ENCODE results near the gene PCDH9. TPM values are rescaled to one million over a fixed set of nuclear protein-coding genes. Genes with fewer than 3 reads are reported as not detected.

Gene PCDH9
- total RNA-seq, 1 donor from 2014 or later = 10.4 TPM

GRCh38 chr13:66847541-66847940 lies 382.6 kb downstream of the PCDH9 start:
- Mint-ChIP-seq H3K4me3 (ENCODE audit: unreplicated experiment) (no peak overlapping the region), H3K27me3 (ENCODE audit: low read depth, unreplicated experiment) (no peaks in the 10 kb centered on the region)
- no peaks in the 10 kb centered on the region for H3K36me3 ChIP-seq (ENCODE audit: insufficient read depth, low read length)

DNA sequence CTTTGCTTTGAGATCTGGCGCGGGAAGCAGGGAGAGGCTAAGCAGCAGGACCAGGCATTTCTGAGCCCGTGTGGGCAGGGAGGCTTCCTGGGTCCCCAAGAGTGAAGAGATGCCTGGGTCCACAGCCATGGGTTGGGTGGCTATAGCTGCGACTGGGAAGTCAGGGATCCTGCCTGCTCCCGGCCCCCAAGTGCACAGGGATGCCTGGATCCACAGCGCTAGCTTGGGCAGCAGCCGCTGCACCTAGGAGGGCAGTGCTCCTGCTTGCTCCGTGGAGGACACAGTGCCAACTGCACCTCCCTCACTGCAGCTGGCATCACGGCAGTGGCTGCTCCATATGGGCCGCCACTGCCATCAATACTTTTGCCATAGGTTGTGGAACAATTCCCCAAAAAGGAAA lies 384.7 kb downstream of the PCDH9 start:
- Histone ChIP-seq H3K36me3 (ENCODE audit: insufficient read depth, low read length) (no peaks in the 10 kb centered on the region), H3K9me3 (ENCODE audit: insufficient read depth, low read depth, low read length) (no peaks in the 10 kb centered on the region), H3K4me1 (ENCODE audit: insufficient read depth, low read length) (no peaks in the 10 kb centered on the region), H2AFZ (ENCODE audit: low read depth, low read length) (no peak overlapping the region), H4K20me1 (ENCODE audit: insufficient read depth, low read length) (no peaks in the 10 kb centered on the region), H3K79me2 (ENCODE audit: insufficient read depth, low read length) (no peaks in the 10 kb centered on the region), H3K27ac (ENCODE audit: low read depth, low read length) (no peak overlapping the region), H3K4me3 (ENCODE audit: insufficient read depth, low read depth, low read length) (no peak overlapping the region), H3K27me3 (ENCODE audit: insufficient read depth, low read length) (no peaks in the 10 kb centered on the region), H3K4me2 (ENCODE audit: low read length) (no peak overlapping the region), H3K9ac (ENCODE audit: low read length) (no peak overlapping the region)
- Mint-ChIP-seq H3K4me1 (ENCODE audit: low read depth, unreplicated experiment) (no peaks in the 10 kb centered on the region), H3K27me3 (ENCODE audit: low read depth, unreplicated experiment) (no peaks in the 10 kb centered on the region), H3K36me3 (ENCODE audit: low read depth, unreplicated experiment) (no peaks in the 10 kb centered on the region), H3K27ac (ENCODE audit: unreplicated experiment) (no peak overlapping the region), H3K9me3 (ENCODE audit: unreplicated experiment) (no peaks in the 10 kb centered on the region), H3K4me3 (ENCODE audit: unreplicated experiment) (no peak overlapping the region)
- no peak for DNase-seq (ENCODE audit: low read depth)
- TF ChIP-seq CTCF (IDR thresholded peaks at IDR 0.05; ENCODE audit: insufficient read depth, low read depth, low read length) = no peak
- TF ChIP-seq EZH2 (IDR thresholded peaks at IDR 0.05; ENCODE audit: insufficient read depth, low read length) = no peak
- FAIRE-seq = no peak

More at GRCh38 chr13:66847541-66847940, 382.6 kb downstream of the PCDH9 start:
- DNase-seq (ENCODE audit: low read depth) (no peak), FAIRE-seq (no peak)
- Histone ChIP-seq H4K20me1 (ENCODE audit: insufficient read depth, low read length) (no peaks in the 10 kb centered on the region), H3K9me3 (ENCODE audit: insufficient read depth, low read depth, low read length) (no peaks in the 10 kb centered on the region), H3K27ac (ENCODE audit: low read depth, low read length) (no peak overlapping the region), H3K9ac (ENCODE audit: low read length) (no peak overlapping the region), H3K27me3 (ENCODE audit: insufficient read depth, low read length) (no peaks in the 10 kb centered on the region), H3K4me2 (ENCODE audit: low read length) (no peak overlapping the region), H3K79me2 (ENCODE audit: insufficient read depth, low read length) (no peaks in the 10 kb centered on the region), H2AFZ (ENCODE audit: low read depth, low read length) (no peak overlapping the region), H3K4me3 (ENCODE audit: insufficient read depth, low read depth, low read length) (no peak overlapping the region), H3K4me1 (ENCODE audit: insufficient read depth, low read length) (no peaks in the 10 kb centered on the region)
- Mint-ChIP-seq H3K36me3 (ENCODE audit: low read depth, unreplicated experiment) (no peaks in the 10 kb centered on the region), H3K27ac (ENCODE audit: unreplicated experiment) (no peak overlapping the region), H3K9me3 (ENCODE audit: unreplicated experiment) (no peaks in the 10 kb centered on the region), H3K4me1 (ENCODE audit: low read depth, unreplicated experiment) (no peaks in the 10 kb centered on the region)
- TF ChIP-seq EZH2 (IDR thresholded peaks at IDR 0.05; ENCODE audit: insufficient read depth, low read length) (no peak), CTCF (IDR thresholded peaks at IDR 0.05; ENCODE audit: insufficient read depth, low read depth, low read length) (no peak)

- no peak overlapping the region for H3K4me3 ChIP-seq (ENCODE audit: insufficient read depth, low read depth, low read length)
- H3K27me3 Mint-ChIP-seq (ENCODE audit: low read depth, unreplicated experiment) = no peaks in the 10 kb centered on the region
- no peaks in the 10 kb centered on the region for H4K20me1 ChIP-seq (ENCODE audit: insufficient read depth, low read length)
- H3K79me2 ChIP-seq (ENCODE audit: insufficient read depth, low read length) = no peaks in the 10 kb centered on the region
- H3K27me3 ChIP-seq (ENCODE audit: insufficient read depth, low read length) = no peaks in the 10 kb centered on the region
- H3K27ac Mint-ChIP-seq (ENCODE audit: unreplicated experiment) = no peak overlapping the region
- H3K9ac ChIP-seq (ENCODE audit: low read length) = no peak overlapping the region
- DNase-seq (ENCODE audit: low read depth) (no peak), FAIRE-seq (no peak)
- no peak overlapping the region for H3K4me2 ChIP-seq (ENCODE audit: low read length)
- no peaks in the 10 kb centered on the region for H3K9me3 ChIP-seq (ENCODE audit: insufficient read depth, low read depth, low read length)
- TF ChIP-seq EZH2 (IDR thresholded peaks at IDR 0.05; ENCODE audit: insufficient read depth, low read length) = no peak
- no peak for TF ChIP-seq CTCF (IDR thresholded peaks at IDR 0.05; ENCODE audit: insufficient read depth, low read depth, low read length)
- no peak overlapping the region for H3K27ac ChIP-seq (ENCODE audit: low read depth, low read length)
- no peaks in the 10 kb centered on the region for H3K36me3 Mint-ChIP-seq (ENCODE audit: low read depth, unreplicated experiment)
- no peaks in the 10 kb centered on the region for H3K9me3 Mint-ChIP-seq (ENCODE audit: unreplicated experiment)
- no peaks in the 10 kb centered on the region for H3K4me1 Mint-ChIP-seq (ENCODE audit: low read depth, unreplicated experiment)
- no peaks in the 10 kb centered on the region for H3K36me3 ChIP-seq (ENCODE audit: insufficient read depth, low read length)
- no peak overlapping the region for H3K4me3 Mint-ChIP-seq (ENCODE audit: unreplicated experiment)
- H2AFZ ChIP-seq (ENCODE audit: low read depth, low read length) = no peak overlapping the region
- no peaks in the 10 kb centered on the region for H3K4me1 ChIP-seq (ENCODE audit: insufficient read depth, low read length)
Observed at GRCh38 chr13:66844933-66845332, 385.2 kb downstream of the PCDH9 start.

All from astrocyte (in vitro differentiated cells and primary cell).